GM12878 (cell line): Measurements from ENCODE around the gene LTC4S. TPM values are rescaled to one million over a fixed set of nuclear protein-coding genes. Genes with fewer than 3 reads are reported as not detected.

Source experiments
- ATAC-seq: fragments of 200-7000 bp; cut with Tn5 transposase; 3 replicates; pipeline ENCODE4 v1.9.1; 2020; ENCODE audit warnings: mild to moderate bottlenecking, moderate library complexity
- BruUV-seq: library from RNA; stranded (reverse); fragments of 400-500 nt; replicated peaks from 2 replicates; lab custom pipeline; 2021; lab: Mats Ljungman, UMichigan
- CTCF ChIA-PET: fragments of 300-600 bp; sonication (Branson Sonifier 250); formaldehyde crosslinking; extraction: SDS; loops from one replicate; lab custom pipeline; 2021; ENCODE audit warnings: inconsistent platforms; lab: Yijun Ruan, JAX
- POLR2A ChIA-PET: fragments of 350-600 bp; formaldehyde crosslinking; extraction: SDS; loops from one replicate; lab custom pipeline; 2021; ENCODE audit warnings: inconsistent platforms; lab: Charles Lee
- RAD21 ChIA-PET: fragments of 300-600 bp; sonication (Branson Sonifier 250); formaldehyde crosslinking; loops from one replicate; lab custom pipeline; 2023; ENCODE audit warnings: antibody characterized with exemption; ENCODE audit not compliant: unreplicated experiment; lab: Charles Lee
- SMC1A ChIA-PET: fragments of 300-600 bp; sonication (Branson Sonifier 250); formaldehyde crosslinking; loops from one replicate; lab custom pipeline; 2023; ENCODE audit not compliant: unreplicated experiment, uncharacterized antibody; lab: Charles Lee
- DNase-seq: peaks from one replicate; pipeline ENCODE4 v3.0.0-alpha.2; 2011; ENCODE audit warnings: low read depth, low spot score
- FAIRE-seq: peaks from 3 replicates; lab custom pipeline; 2011; peaks lifted over from hg19 to GRCh38; lab: Jason Lieb, UNC
- H2AFZ ChIP-seq: 2 replicates; pipeline ENCODE4 v1.6.0; 2011; ENCODE audit warnings: low read depth, low read length, control low read depth; ENCODE audit not compliant: control insufficient read depth
- H3K27ac ChIP-seq: 2 replicates; pipeline ENCODE4 v1.5.1; 2011; ENCODE audit warnings: control low read depth; ENCODE audit not compliant: control insufficient read depth, insufficient read depth
- H3K27me3 ChIP-seq, 2 experiments: replicated peaks in 1 of 2; 2 replicates each; pipeline versions ENCODE4 v1.6.0 to v1.6.1; 2011; ENCODE audit warnings: low read length in 1 of 2; ENCODE audit not compliant: control insufficient read depth in 2 of 2, insufficient read depth in 2 of 2
- H3K36me3 ChIP-seq, 2 experiments: 2 replicates each; pipeline ENCODE4 v1.5.1; 2011; ENCODE audit warnings: low read length in 1 of 2; ENCODE audit not compliant: control insufficient read depth in 2 of 2, insufficient read depth in 2 of 2
- H3K4me1 ChIP-seq: 2 replicates; pipeline ENCODE4 v1.6.1; 2011; ENCODE audit warnings: mild to moderate bottlenecking, low read length, moderate library complexity, mixed read lengths; ENCODE audit not compliant: control insufficient read depth, insufficient read depth
- H3K4me2 ChIP-seq: 2 replicates; pipeline ENCODE4 v1.6.0; 2011; ENCODE audit warnings: control low read depth; ENCODE audit not compliant: control insufficient read depth, insufficient read depth
- H3K4me3 ChIP-seq: fragments of 200-600 bp; sonication (generic); 2 replicates; pipeline ENCODE4 v1.5.1; 2016
- H3K79me2 ChIP-seq: 2 replicates; pipeline ENCODE4 v1.6.0; 2011; ENCODE audit warnings: low read length; ENCODE audit not compliant: control insufficient read depth, insufficient read depth
- H3K9ac ChIP-seq: 2 replicates; pipeline ENCODE4 v1.8.0; 2011; ENCODE audit warnings: low read length, control low read depth, mixed read lengths; ENCODE audit not compliant: control insufficient read depth, insufficient read depth
- H3K9me3 ChIP-seq: replicated peaks from 3 replicates; pipeline ENCODE4 v1.5.1; 2011; ENCODE audit warnings: mild to moderate bottlenecking, low read length; ENCODE audit not compliant: control insufficient read depth, insufficient read depth
- H4K20me1 ChIP-seq: 2 replicates; pipeline ENCODE4 v1.6.0; 2011; ENCODE audit not compliant: control insufficient read depth, insufficient read depth
- CHD4 ChIP-seq: fragments of 200-600 bp; sonication (generic); IDR thresholded peaks from 2 replicates; pipeline ENCODE4 v1.6.1; 2016; ENCODE audit warnings: mild to moderate bottlenecking
- POLR2A ChIP-seq: IDR thresholded peaks from 2 replicates; pipeline ENCODE4 v1.6.1; 2011; ENCODE audit warnings: low read depth, mild to moderate bottlenecking, low read length
- POLR2AphosphoS5 ChIP-seq: IDR thresholded peaks from 2 replicates; pipeline ENCODE4 v1.6.1; 2011; ENCODE audit warnings: mild to moderate bottlenecking, low read length, inconsistent platforms
- SMC3 ChIP-seq: IDR thresholded peaks from 2 replicates; pipeline ENCODE4 v1.6.1; 2011; ENCODE audit warnings: low read length, improper control_type of control experiment, borderline replicate concordance
- STAT1 ChIP-seq: fragments of 450-650 bp; conservative IDR thresholded peaks from 2 replicates; pipeline ENCODE4 v1.6.1; 2014; ENCODE audit warnings: antibody characterized with exemption, mild to moderate bottlenecking
- ZNF384 ChIP-seq: IDR thresholded peaks from 2 replicates; pipeline ENCODE4 v1.6.1; 2012; ENCODE audit warnings: low read depth, mild to moderate bottlenecking, low read length, improper control_type of control experiment, borderline replicate concordance
- WGBS: methylation state at CpG from one replicate; pipeline ENCODE4 v1.1.6; 2016; ENCODE audit warnings: low lambda C conversion rate; ENCODE audit not compliant: insufficient replicate concordance, insufficient coverage; ENCODE audit errors: missing lambda C conversion rate; 5-methylcytosine and 5-hydroxymethylcytosine counted together
- in situ Hi-C: fragments of 300-500 bp; cut with MboI; formaldehyde crosslinking; loops from 9 replicates; pipeline ENCODE4 v1.14.3; 2018; ENCODE audit warnings: mixed read lengths
- intact Hi-C: fragments of 100-400 bp; cut with micrococcal nuclease; formaldehyde crosslinking; loops from one replicate; pipeline ENCODE4 v1.14.2; 2022; ENCODE audit not compliant: unreplicated experiment
- polyA plus RNA-seq, 11 experiments: library from polyadenylated mRNA; depleted of rRNA in 4 of 11; unstranded in 6 of 11; stranded (reverse) in 5 of 11; fragments of >200 nt; fragmentation: Nextera tagmentation in 4 of 11; fragmentation: Illumina TruSeq in 1 of 11; extraction: Ambion mirVana in 4 of 11; extraction: Trizol in 1 of 11; gene quantifications; 1 replicate in 1 of 11; 2 replicates in 10 of 11; pipeline versions ENCODE4 v1.2.1 to v1.2.3, GENCODE V29; 2011 to 2016; ENCODE audit warnings: inconsistent platforms in 2 of 11, missing spikeins in 2 of 11, low read depth in 1 of 11
- total RNA-seq, 4 experiments: library from RNA; depleted of rRNA in 3 of 4; stranded (reverse); fragments of >200 nt in 3 of 4; fragmentation: Illumina TruSeq in 1 of 4; extraction: Trizol in 1 of 4; gene quantifications; 2 replicates each; pipeline versions ENCODE4 v1.2.1 to v1.2.3, GENCODE V29; 2013 to 2021
- TF ChIP-seq, protein P1 (sequence below): fragments of 450-650 bp; IDR thresholded peaks from 2 replicates; pipeline ENCODE4 v1.6.1; 2016; ENCODE audit warnings: mild to moderate bottlenecking

LTC4S gene
- total and polyA plus RNA-seq, 10 of the 15 experiments (the other 5 are each of a cell fraction or from before 2014, with no cell fraction given) = 0.78 to 3.6 (median 1.8) TPM; not detected in 5

- Histone ChIP-seq H4K20me1 (no peaks in the 10 kb centered on the region), H3K27me3 (no peaks in the 10 kb centered on the region), H3K79me2 (no peaks in the 10 kb centered on the region), H3K9me3 (no peaks in the 10 kb centered on the region), H3K9ac (no peak overlapping the region), H3K36me3 (peaks cover 26 to 30% of the 10 kb centered on the region in 2 experiments; a peak in 3 of 4 replicates), H3K4me2 (no peak overlapping the region), H3K4me3 (no peak overlapping the region), H2AFZ (no peak overlapping the region), H3K4me1 (peaks cover 9% of the 10 kb centered on the region), H3K27ac (no peak overlapping the region)
- ATAC-seq (no peak), FAIRE-seq (no peak), DNase-seq (no peak)
- ChIA-PET CTCF (interaction anchor here (0.6 to 1.7 kb wide), 4 partner anchors 35 to 74 kb away, joined by 3 to 4 read pairs (median 3); no protein-coding TSS in a partner anchor), POLR2A (interaction anchor here (0.8 to 1.7 kb wide), 3 partner anchors 10 to 18 kb away, joined by 3 to 4 read pairs (median 3); no protein-coding TSS in a partner anchor), SMC1A (interaction anchor here (1.0 to 1.1 kb wide), 2 partner anchors 10 to 13 kb away, joined by 3 read pairs; no protein-coding TSS in a partner anchor), RAD21 (no interaction called here)
- in situ Hi-C loops (no loop called here), intact Hi-C loops (no loop called here)
- BruUV-seq = TSS peak; percentile 43
- 87% methylated on average over 15 of the region's 15 CpGs for WGBS
- no peak for TF ChIP-seq STAT1
- TF ChIP-seq, protein P1, sequence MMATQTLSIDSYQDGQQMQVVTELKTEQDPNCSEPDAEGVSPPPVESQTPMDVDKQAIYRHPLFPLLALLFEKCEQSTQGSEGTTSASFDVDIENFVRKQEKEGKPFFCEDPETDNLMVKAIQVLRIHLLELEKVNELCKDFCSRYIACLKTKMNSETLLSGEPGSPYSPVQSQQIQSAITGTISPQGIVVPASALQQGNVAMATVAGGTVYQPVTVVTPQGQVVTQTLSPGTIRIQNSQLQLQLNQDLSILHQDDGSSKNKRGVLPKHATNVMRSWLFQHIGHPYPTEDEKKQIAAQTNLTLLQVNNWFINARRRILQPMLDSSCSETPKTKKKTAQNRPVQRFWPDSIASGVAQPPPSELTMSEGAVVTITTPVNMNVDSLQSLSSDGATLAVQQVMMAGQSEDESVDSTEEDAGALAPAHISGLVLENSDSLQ = peak; percentile 62; the same call in 1 of the 2 replicates
- TF ChIP-seq SMC3 = no peak
- TF ChIP-seq CHD4 = no peak
- no peak for TF ChIP-seq ZNF384
- 0 out of 2 replicates have a peak, but pooled peaks have one; percentile 6 for TF ChIP-seq POLR2AphosphoS5
- peak; percentile 69 for TF ChIP-seq POLR2A
Measured at GRCh38 chr5:179837076-179838011, 43.6 kb downstream of the LTC4S start.
